SK-N-MC (cell line): ENCODE results near the gene TKT.

Experiments
- EZH2 ChIP-seq: fragments of 200-600 bp; sonication (generic); IDR thresholded peaks from one replicate; pipeline ENCODE4 v1.6.1; 2017; ENCODE audit warnings: antibody characterized with exemption
- FOXP2 ChIP-seq: optimal IDR thresholded peaks from 2 replicates; pipeline ENCODE3; 2011; ENCODE audit warnings: mild to moderate bottlenecking, moderate library complexity; ENCODE audit not compliant: insufficient read depth; ENCODE audit errors: extremely low read length, control extremely low read depth
- POLR2AphosphoS5 ChIP-seq: IDR thresholded peaks from 2 replicates; pipeline ENCODE4 v1.6.1; 2012; ENCODE audit warnings: mild to moderate bottlenecking, low read depth, low read length, borderline replicate concordance

GRCh38 chr3:53239800-53240199, 16.0 kb downstream of the TKT start:
- TF ChIP-seq POLR2AphosphoS5 (no peak), EZH2 (no peak), FOXP2 (no peak)
